ENCODE results near the gene TMEM250.

Gene TMEM250

GRCh38 chr9:136109351-136110081 is 9.2 kb downstream of the TMEM250 start:
- ChIA-PET POLR2A (interaction anchor here (0.7 to 0.9 kb wide), 2 partner anchors 9 to 19 kb away, joined by 3 read pairs; partner anchors contain the start of gene TMEM250), CTCF (interaction anchor here (0.8 to 4.4 kb wide), 6 partner anchors 8 to 142 kb away, joined by 3 to 30 read pairs (median 6); partner anchors contain the start of gene TMEM250)
- no peak for TF ChIP-seq CTCF (IDR thresholded peaks at IDR 0.05; ENCODE audit: control extremely low read depth, extremely low read depth, low read depth, missing control alignments)
- peak; percentile 91 for DNase-seq (ENCODE audit: extremely low spot score)

- POLR2A ChIA-PET: no interaction called here
- TF ChIP-seq CTCF (IDR thresholded peaks at IDR 0.05; ENCODE audit: control extremely low read depth, extremely low read depth, low read depth, missing control alignments): no peak
- no peak for DNase-seq (ENCODE audit: extremely low spot score)
- CTCF ChIA-PET: interaction anchor here (0.8 to 4.4 kb wide), 7 partner anchors 9 to 231 kb away, joined by 3 to 30 read pairs (median 5); partner anchors contain the start of gene TMEM250
These were observed 9.9 kb downstream of the TMEM250 start for GRCh38 chr9:136108648-136109266.

- ChIA-PET CTCF (interaction anchor here (0.9 to 2.2 kb wide), 3 partner anchors 10 to 231 kb away, joined by 3 to 8 read pairs (median 3); partner anchors contain the start of gene TMEM250), POLR2A (no interaction called here)
- no peak for DNase-seq (ENCODE audit: extremely low spot score)
- no peak for TF ChIP-seq CTCF (IDR thresholded peaks at IDR 0.05; ENCODE audit: control extremely low read depth, extremely low read depth, low read depth, missing control alignments)
These were observed 10.6 kb downstream of the TMEM250 start for GRCh38 chr9:136107953-136108647.

GRCh38 chr9:136107155-136107952 is 11.3 kb downstream of the TMEM250 start:
- DNase-seq (ENCODE audit: extremely low spot score): peak; percentile 79
- ChIA-PET CTCF (interaction anchor here (1.1 to 2.4 kb wide), 6 partner anchors 10 to 140 kb away, joined by 3 to 8 read pairs (median 5); no protein-coding TSS in a partner anchor), POLR2A (no interaction called here)
- TF ChIP-seq CTCF (IDR thresholded peaks at IDR 0.05; ENCODE audit: control extremely low read depth, extremely low read depth, low read depth, missing control alignments): no peak

- no peak for DNase-seq (ENCODE audit: extremely low spot score)
- ChIA-PET POLR2A (no interaction called here), CTCF (interaction anchor here (0.8 to 2.4 kb wide), 5 partner anchors 8 to 138 kb away, joined by 4 to 8 read pairs (median 6); no protein-coding TSS in a partner anchor)
- TF ChIP-seq CTCF (IDR thresholded peaks at IDR 0.05; ENCODE audit: control extremely low read depth, extremely low read depth, low read depth, missing control alignments): no peak
These were observed 13.1 kb downstream of the TMEM250 start for GRCh38 chr9:136105398-136106135.
